HG02870 (cell line): ENCODE data around the gene MAD1L1.
"Not testable (repeated sequence)": the region's sequence is repeated elsewhere in the genome, so short reads cannot be mapped to it uniquely, and the experiment has no call there.

Experiments used
- ATAC-seq: cut with Tn5 transposase; IDR thresholded peaks from one replicate; pipeline ENCODE4 v1.9.1; 2021; ENCODE audit warnings: mild to moderate bottlenecking, moderate library complexity; ENCODE audit not compliant: unreplicated experiment

MAD1L1 gene

DNA sequence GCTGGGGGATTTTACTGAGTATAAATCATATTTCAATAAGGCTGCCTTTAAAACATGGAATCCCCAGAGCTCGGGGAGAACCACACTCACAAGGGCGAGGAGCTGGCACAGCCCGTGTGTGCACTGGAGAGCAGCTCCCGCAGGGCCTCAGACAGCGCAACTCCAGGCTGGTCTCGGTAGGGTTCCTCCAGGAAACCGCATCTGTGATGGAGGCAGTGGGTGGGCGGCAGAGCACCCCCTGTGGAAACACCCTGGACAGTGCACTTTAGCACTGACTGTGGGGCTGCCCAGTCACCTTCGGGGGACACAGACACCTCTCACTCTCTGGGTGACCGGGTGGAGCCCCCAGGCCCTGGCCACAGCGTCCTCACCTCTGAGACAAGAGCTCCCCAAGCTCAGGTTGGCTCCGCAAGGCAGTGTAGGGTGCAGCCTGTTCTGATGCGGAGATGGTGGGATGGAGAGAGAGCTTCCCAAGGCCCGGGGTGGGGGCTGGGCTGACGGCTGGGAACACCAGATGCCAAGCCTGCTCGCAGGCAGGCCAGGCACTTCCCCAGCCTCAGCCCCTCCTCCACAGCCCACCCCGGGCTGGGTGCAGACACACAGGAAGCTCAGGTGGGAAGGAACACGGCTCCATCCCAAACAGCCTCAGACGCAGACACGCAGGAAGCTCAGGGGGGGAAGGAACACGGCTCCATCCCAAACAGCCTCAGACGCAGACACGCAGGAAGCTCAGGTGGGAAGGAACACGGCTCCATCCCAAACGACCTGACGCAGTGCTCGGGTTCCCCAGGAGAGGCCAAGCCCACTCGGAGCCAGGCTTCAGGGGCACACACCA lies 224.4 kb downstream of the MAD1L1 start:
- no peak for ATAC-seq

DNA sequence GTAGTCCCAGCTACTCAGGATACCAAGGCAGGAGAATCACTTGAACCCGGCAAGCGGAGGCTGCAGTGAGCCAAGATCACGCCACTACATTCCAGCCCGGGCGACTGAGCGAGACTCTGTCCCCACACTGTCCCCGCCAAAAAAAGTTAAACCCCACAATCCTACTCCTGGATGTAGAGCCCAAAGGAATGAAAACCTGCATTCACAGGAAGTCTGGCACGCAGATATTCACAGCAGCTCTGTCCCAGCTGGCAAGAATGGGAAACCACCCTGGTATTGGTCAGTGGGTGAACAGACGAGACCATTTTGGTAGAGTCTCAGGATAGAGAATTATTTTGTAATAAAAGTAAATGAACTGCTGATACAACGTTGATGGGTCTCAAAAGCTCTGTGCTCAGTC lies 225.2 kb downstream of the MAD1L1 start:
- ATAC-seq = no peak

DNA sequence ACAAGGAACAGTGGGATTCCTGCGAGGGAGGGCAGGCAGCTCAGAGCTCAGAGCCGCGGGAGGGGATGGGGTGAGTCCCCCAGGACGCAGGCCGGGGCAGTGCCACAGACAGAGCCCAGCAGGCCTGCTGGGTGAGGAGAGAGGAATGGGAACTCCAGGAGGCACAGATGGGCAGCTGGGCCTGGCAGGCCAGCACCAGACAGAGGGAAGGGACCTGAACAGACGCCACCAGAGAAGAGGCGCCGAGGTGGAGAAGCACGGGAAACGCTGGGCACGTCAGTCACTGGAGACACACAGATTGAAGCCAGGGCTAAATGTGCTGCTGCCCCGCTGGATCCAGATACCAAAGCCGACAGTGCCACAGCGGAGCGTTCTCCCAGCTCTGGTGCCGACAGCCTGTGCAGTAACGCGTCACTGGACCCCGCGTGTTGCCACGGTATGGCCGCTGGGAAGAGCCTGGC lies 225.8 kb downstream of the MAD1L1 start:
- ATAC-seq = no peak

GRCh38 chr7:2006231-2006771 lies 226.4 kb downstream of the MAD1L1 start:
- ATAC-seq = no peak

GRCh38 chr7:2005786-2006185 lies 227.0 kb downstream of the MAD1L1 start:
- no peak for ATAC-seq

GRCh38 chr7:2004841-2005725 lies 227.7 kb downstream of the MAD1L1 start:
- ATAC-seq = no peak

DNA sequence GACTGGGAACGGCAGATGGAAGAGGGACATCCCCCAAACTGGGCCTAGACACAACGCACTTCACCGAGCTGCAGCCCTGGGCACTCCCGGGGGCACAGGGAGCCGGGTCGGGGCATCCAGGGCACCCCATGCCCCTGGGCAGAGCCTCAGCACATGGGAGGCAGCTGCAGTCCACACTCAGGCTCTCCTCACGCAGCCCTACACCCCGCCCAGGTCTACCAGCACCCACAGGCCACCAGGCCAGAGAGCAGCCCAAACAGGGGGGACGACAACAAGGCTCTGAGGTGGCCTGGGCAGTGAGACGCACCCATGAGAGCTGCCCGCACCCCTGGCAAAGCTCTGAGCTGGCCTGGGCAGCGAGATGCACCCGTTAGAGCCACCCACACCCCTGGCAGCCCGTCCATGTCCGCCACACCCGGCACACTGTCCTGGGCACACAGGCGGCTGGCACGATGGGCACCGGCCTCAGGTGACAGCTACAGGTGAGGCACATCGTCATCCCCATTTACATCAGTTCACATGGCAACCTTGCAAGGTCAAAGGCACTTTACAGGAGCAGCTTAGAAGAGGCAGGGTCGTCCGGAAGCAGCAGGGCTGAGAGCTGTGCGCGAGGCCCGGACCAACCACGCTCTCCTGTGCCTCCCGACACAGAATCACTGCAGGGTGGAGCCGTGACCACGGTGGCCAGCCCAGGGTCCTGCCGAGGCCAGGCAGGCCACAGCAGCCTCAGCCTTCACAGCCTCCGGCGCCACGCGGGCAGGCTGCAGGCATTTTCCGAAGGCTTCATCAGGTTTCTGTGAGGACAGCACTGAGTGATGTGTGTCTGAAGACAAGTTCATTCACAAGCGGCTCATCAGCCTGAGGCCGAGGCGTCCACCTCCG lies 228.6 kb downstream of the MAD1L1 start:
- no peak for ATAC-seq

DNA sequence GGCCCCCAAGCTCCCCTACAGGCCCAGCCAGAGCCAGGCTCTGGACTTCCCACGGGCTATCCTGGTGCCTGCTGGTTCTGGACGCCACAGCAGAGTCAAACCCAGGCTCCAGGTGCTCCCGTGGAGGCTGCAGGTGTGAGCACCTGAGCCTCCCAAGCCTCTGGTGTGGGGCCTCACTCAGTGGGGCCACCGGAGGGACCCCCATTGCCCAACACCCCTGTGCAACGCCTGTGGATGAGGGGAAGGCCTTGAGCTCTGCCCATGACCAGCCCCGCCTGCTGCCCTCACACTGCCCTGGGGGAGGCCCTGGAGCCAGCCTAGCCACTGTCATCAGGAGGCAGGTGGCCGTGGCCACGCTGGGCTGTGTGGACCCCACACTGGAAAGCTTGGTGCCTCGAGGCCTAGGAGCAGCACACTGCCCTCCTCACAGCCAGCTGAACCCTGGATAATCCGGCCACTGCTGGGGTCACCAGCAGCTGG lies 229.3 kb downstream of the MAD1L1 start:
- no peak for ATAC-seq

DNA sequence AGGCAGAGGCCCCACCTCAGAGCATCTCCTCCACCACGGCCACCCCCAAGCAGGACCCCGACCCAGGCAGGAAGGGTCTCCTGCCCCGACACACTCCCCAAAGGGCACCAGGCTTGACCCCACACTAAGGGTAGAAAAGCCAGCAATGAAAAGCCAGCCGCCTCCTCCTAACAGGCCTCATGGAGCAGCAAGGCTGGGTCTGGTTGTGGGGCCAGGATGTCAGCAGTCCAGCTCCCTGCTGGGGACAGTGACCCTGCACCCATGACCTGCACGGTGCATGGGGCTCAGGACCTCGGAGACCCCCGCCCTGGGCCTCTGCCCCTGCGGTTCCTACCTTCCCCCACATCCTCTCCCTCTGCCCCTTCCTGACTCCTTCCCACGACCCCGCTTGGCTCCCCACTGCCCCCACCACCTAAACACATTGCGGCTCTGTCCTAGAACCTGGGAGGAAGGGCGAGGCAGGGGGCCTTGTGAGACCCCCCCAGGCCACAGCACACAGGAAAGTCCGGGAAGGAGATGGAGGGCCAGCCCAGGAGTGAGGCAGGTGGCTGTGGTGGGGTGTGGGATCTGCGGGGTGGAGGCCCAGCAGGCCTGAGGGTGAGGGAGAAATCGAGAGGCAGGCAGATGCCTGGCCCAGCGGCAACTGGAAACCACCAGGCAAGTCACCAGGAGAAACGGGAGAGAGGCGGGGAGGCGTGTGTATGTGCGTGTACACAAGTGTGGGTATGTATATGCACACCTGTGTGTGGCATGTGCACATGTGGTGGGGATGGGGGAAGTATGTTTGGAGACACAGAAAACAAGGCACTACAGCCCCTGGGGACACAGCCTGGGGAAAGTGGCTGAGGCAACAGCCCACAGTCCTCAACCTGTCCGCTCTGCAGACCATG lies 229.9 kb downstream of the MAD1L1 start:
- ATAC-seq = no peak

DNA sequence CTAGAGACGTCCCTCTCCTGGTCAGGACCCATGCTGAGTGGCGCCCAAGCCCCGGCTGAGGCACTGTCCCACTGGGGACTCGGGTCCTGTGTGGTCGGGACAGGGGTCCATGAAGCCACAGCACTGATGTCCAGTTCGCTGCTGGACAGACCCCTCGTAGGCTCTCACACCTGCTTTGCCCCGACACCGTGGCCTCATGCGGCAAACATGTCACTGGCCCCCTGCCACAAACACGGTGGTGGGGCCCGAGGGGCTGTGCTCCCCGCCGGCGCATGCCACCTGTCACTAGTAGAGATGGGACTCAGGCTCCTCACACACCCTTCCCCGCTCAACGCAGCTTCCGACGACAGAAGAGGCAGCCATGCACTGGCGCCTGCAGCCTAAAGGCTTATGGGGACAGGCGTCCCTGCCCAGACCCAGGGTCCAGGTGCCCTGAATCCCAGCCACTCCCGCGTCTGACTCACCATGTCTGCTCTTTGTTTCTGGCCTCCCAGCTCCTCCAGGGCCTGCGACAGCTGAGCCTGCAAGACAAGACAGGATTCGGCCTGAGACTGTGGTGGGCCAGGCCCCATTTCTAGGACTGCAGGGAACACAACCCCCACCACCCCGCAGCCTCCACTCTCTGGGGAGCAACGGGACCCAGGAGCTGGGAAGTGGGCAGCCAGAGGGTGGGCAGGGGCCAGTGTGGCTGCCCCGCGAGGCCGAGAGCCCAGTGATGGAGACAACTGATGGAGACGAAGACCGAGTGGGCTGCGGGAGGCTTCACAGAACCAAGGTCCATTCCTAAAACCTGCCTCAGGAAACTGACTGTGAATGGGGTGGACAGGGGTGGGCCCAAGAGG lies 230.9 kb downstream of the MAD1L1 start:
- ATAC-seq = no peak

DNA sequence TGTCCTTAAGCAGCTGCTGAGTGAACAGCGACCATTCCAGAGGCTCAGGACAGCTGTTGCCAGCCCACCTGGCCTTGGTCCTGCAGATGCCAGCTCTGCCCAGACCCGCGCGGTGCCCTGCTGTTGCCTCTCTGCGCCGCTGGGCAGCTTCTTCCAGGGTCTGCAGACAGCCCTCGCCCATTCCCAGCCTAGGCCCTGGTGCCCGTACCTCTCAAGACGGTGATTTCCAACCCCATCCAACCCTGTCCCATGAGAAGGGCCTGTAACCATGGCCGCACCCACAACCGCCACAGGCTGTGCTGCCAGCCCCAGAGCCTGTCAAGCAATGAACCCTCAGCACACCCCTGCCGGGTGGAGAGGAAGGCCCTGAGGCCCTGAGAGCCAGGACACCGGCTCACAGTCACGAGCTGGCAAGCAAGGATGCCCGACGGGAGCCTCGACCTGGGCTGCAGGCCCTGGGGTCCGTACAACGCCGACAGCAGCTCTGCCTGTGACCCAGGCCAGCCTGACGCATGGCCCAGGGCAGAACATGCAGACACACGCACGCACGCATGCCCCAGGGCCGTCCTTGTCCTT lies 231.9 kb downstream of the MAD1L1 start:
- ATAC-seq = no peak

GRCh38 chr7:2000153-2000687 lies 232.5 kb downstream of the MAD1L1 start:
- ATAC-seq = no peak

DNA sequence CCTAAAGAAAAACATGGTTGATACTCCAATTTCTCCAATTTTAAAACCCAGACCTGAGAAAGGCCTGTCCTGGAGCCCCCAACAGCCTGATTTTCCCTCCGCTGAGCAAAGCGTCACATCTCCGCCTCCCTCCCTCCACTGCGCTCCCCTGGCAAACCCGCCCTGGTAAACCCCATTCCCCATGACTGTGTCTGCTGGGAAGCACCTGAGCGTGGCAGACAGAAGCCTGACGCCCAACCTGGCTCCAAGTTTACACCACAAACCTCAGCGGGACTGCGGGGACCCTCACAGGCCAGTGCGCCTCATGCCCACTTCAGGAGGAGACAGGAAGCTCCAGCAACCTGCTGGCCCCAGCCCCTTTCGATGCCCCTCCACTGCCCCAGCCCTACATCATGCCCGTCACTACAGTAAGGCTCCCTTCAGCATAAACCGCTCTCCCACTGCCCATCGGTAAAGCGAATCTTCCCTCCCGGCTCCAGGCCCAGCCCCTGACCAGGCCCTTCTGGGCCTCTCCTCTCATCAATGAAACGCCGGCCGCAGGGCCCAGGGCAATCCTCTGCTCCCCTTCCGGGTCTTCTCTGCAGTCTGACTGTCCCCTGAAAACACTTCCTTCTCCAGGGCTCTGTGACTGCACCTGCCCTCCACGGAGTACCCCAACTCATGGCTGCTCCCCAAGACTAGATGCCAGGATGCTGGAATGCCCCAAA lies 233.3 kb downstream of the MAD1L1 start:
- no peak for ATAC-seq

GRCh38 chr7:1998146-1998545 lies 234.6 kb downstream of the MAD1L1 start:
- ATAC-seq = no peak

DNA sequence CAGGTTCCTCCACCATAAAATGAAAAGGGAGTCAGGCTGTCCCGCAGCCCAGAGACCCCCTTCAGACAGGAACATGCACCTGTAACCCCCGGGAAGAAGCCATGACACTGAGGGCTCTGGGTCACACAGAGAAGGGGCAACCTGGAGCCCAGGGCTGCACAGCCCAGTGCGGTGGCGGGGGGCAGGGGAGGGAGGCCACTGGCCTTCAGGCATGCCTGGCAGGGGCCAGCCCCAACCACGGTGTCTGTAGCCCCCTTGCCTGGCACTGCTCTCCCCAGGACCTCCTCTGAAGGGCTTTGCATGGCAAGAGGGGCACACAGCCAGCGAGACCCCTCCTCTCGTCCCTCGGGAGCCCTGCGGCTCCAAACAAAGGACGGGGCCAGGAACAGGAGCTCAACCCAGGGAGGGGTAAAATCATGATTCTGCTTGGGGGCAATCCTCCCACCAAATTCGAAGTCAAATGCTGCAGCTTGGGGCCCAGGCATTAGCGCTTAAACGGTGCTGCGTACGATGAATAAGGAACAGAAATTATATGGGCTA lies 235.1 kb downstream of the MAD1L1 start:
- ATAC-seq = no peak

DNA sequence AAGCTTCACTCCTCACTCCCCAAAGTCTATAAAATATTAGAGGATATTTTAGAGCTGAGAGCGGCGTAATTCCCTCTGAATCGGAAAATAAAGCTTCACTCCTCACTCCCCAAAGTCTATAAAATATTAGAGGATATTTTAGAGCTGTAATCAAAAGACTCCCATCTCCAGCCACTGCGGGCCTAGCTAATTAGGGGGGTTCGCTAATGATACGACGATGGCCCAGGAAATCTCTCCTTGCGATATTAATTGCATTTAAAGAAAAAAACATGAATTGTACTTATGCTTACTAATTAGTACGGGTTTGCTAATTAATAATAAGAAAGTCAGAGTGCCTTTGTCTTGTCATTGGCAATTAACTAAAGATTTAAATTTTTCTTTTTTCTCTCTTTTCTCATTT lies 235.9 kb downstream of the MAD1L1 start:
- no peak for ATAC-seq

GRCh38 chr7:1995911-1996420 lies 236.8 kb downstream of the MAD1L1 start:
- not testable (repeated sequence) for ATAC-seq
